Activated naive CD8-positive, alpha-beta T cell treated with anti-CD3 and anti-CD28 coated beads for 36 hours (primary cell): Measurements from ENCODE around the gene UBL5. TPM values are rescaled to one million over a fixed set of nuclear protein-coding genes. Genes with fewer than 3 reads are reported as not detected.

Source experiments
- DNase-seq: peaks from one replicate; pipeline ENCODE4 v3.0.0; 2021
- H3K27ac Mint-ChIP-seq: one replicate; pipeline ENCODE4 v1.8.0; 2022; ENCODE audit warnings: mild to moderate bottlenecking, moderate library complexity, mixed read lengths
- H3K27me3 Mint-ChIP-seq: one replicate; pipeline ENCODE4 v1.8.0; 2022; ENCODE audit warnings: mild to moderate bottlenecking, mixed read lengths
- H3K36me3 Mint-ChIP-seq: one replicate; pipeline ENCODE4 v1.8.0; 2021; ENCODE audit warnings: mild to moderate bottlenecking, mixed read lengths
- H3K4me1 Mint-ChIP-seq: one replicate; pipeline ENCODE4 v1.8.0; 2021; ENCODE audit warnings: mixed read lengths
- H3K4me3 Mint-ChIP-seq: one replicate; pipeline ENCODE4 v1.8.0; 2022; ENCODE audit warnings: mild to moderate bottlenecking, moderate library complexity, mixed read lengths
- H3K9me3 Mint-ChIP-seq: one replicate; pipeline ENCODE4 v1.8.0; 2022; ENCODE audit warnings: mixed read lengths
- total RNA-seq, 2 experiments: library from RNA; stranded (reverse); gene quantifications; one replicate each; pipeline ENCODE4 v1.2.3, GENCODE V29; 2021

UBL5 gene
- total RNA-seq, 2 experiments from 2014 or later: 344 to 347 TPM

- Mint-ChIP-seq H3K27ac (no peak overlapping the region), H3K4me3 (no peak overlapping the region), H3K36me3 (no peaks in the 10 kb centered on the region), H3K27me3 (no peaks in the 10 kb centered on the region), H3K4me1 (no peaks in the 10 kb centered on the region), H3K9me3 (no peaks in the 10 kb centered on the region)
- no peak for DNase-seq
These were observed 50.2 kb downstream of the UBL5 start for GRCh38 chr19:9877780-9878510.

- H3K36me3 Mint-ChIP-seq: no peaks in the 10 kb centered on the region
- no peaks in the 10 kb centered on the region for H3K4me1 Mint-ChIP-seq
- H3K27me3 Mint-ChIP-seq: no peaks in the 10 kb centered on the region
- DNase-seq: no peak
- no peak overlapping the region for H3K4me3 Mint-ChIP-seq
- H3K27ac Mint-ChIP-seq: no peak overlapping the region
- no peaks in the 10 kb centered on the region for H3K9me3 Mint-ChIP-seq
These were observed 50.9 kb downstream of the UBL5 start for GRCh38 chr19:9878511-9879196.

Other genes with a start within 250 kb of the UBL5 start
- 10 to 100 TPM; 89.3 to 98.9 TPM for gene ZNF121, start 243.4 kb upstream of the UBL5 start, total RNA-seq
- gene ZNF561, start 206.7 kb upstream of the UBL5 start, total RNA-seq: 10 to 100 TPM; 28.3 to 32.7 TPM
- gene ZNF562, start 152.8 kb upstream of the UBL5 start, total RNA-seq: 10 to 100 TPM; 35.4 to 36.6 TPM
- gene ZNF846, start 59.2 kb upstream of the UBL5 start, total RNA-seq: 1 to 10 TPM; 6.1 to 6.8 TPM
- 10 to 100 TPM; 26.4 to 30.5 TPM for gene FBXL12, start 8.8 kb upstream of the UBL5 start, total RNA-seq
- 10 to 100 TPM; 85.5 to 90.9 TPM for gene PIN1, start 7.4 kb downstream of the UBL5 start, total RNA-seq
- 1 to 10 TPM; 2.7 to 2.9 TPM for gene OLFM2, start 108.6 kb downstream of the UBL5 start, total RNA-seq
- gene COL5A3, start 182.6 kb downstream of the UBL5 start, total RNA-seq: under 1 TPM in 1 of 2 experiments, not detected in 1; 0.04 TPM
- gene RDH8, start 185.6 kb downstream of the UBL5 start, total RNA-seq: not detected